Measurements from ENCODE around the gene PPM1H. TPM values are rescaled to one million over a fixed set of nuclear protein-coding genes. Genes with fewer than 3 reads are reported as not detected.

The PPM1H gene
- total RNA-seq, 1 experiment from 2014 or later, result 37.1 TPM

DNA sequence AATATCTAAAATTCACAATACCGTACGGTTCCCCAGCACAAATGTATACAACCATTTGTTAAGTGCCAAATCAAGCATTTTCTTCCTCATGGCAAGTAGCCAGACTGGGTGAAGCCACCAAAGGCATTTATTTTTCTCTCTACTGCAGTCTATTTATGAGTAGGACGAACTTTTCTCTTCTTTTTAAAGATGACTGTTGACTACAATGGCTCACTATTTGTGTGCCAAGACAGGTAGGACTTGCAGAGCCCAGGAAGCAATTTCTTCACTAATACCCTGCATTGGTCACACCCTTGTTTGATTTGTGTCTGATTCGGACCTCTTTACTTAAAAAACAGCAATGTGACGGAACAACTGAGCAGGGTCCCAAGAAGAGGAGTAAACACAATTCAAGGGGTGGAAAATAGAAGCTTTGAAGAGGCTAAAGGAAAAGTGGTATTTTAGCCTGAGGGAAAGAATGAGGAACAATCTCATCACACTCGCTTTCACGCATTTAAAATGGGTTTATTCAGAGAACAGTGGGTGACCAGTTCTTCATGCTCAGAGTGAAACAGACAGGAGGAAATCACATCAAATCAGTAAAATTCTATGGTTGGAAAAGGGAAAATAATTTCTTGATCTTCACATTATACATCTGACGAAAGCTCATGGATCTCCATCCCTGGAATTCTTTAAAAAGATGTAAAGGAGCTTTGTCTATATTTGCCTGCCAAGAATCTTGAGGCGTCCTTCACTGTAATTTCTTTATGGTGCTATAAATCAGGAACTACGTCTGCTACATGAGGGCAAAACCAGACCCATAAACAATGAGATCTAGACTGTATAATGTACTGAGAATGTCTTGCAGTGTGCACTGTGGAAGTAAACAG lies 183.8 kb downstream of the PPM1H start (continued):
- TF ChIP-seq, protein P1, sequence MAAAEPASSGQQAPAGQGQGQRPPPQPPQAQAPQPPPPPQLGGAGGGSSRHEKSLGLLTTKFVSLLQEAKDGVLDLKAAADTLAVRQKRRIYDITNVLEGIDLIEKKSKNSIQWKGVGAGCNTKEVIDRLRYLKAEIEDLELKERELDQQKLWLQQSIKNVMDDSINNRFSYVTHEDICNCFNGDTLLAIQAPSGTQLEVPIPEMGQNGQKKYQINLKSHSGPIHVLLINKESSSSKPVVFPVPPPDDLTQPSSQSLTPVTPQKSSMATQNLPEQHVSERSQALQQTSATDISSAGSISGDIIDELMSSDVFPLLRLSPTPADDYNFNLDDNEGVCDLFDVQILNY (CRISPR knock-in tag; IDR thresholded peaks at IDR 0.05), result no peak
- TF ChIP-seq ZBTB21 (CRISPR knock-in tag; IDR thresholded peaks at IDR 0.05; ENCODE audit: borderline replicate concordance) (no peak), TEAD1 (CRISPR knock-in tag; IDR thresholded peaks at IDR 0.05) (no peak), TEAD4 (CRISPR knock-in tag; IDR thresholded peaks at IDR 0.05) (no peak)
- TF ChIP-seq, protein P2, sequence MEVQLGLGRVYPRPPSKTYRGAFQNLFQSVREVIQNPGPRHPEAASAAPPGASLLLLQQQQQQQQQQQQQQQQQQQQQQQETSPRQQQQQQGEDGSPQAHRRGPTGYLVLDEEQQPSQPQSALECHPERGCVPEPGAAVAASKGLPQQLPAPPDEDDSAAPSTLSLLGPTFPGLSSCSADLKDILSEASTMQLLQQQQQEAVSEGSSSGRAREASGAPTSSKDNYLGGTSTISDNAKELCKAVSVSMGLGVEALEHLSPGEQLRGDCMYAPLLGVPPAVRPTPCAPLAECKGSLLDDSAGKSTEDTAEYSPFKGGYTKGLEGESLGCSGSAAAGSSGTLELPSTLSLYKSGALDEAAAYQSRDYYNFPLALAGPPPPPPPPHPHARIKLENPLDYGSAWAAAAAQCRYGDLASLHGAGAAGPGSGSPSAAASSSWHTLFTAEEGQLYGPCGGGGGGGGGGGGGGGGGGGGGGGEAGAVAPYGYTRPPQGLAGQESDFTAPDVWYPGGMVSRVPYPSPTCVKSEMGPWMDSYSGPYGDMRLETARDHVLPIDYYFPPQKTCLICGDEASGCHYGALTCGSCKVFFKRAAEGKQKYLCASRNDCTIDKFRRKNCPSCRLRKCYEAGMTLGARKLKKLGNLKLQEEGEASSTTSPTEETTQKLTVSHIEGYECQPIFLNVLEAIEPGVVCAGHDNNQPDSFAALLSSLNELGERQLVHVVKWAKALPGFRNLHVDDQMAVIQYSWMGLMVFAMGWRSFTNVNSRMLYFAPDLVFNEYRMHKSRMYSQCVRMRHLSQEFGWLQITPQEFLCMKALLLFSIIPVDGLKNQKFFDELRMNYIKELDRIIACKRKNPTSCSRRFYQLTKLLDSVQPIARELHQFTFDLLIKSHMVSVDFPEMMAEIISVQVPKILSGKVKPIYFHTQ (CRISPR knock-in tag; IDR thresholded peaks at IDR 0.05), result no peak
- TF ChIP-seq, protein P3, sequence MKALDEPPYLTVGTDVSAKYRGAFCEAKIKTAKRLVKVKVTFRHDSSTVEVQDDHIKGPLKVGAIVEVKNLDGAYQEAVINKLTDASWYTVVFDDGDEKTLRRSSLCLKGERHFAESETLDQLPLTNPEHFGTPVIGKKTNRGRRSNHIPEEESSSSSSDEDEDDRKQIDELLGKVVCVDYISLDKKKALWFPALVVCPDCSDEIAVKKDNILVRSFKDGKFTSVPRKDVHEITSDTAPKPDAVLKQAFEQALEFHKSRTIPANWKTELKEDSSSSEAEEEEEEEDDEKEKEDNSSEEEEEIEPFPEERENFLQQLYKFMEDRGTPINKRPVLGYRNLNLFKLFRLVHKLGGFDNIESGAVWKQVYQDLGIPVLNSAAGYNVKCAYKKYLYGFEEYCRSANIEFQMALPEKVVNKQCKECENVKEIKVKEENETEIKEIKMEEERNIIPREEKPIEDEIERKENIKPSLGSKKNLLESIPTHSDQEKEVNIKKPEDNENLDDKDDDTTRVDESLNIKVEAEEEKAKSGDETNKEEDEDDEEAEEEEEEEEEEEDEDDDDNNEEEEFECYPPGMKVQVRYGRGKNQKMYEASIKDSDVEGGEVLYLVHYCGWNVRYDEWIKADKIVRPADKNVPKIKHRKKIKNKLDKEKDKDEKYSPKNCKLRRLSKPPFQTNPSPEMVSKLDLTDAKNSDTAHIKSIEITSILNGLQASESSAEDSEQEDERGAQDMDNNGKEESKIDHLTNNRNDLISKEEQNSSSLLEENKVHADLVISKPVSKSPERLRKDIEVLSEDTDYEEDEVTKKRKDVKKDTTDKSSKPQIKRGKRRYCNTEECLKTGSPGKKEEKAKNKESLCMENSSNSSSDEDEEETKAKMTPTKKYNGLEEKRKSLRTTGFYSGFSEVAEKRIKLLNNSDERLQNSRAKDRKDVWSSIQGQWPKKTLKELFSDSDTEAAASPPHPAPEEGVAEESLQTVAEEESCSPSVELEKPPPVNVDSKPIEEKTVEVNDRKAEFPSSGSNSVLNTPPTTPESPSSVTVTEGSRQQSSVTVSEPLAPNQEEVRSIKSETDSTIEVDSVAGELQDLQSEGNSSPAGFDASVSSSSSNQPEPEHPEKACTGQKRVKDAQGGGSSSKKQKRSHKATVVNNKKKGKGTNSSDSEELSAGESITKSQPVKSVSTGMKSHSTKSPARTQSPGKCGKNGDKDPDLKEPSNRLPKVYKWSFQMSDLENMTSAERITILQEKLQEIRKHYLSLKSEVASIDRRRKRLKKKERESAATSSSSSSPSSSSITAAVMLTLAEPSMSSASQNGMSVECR (CRISPR knock-in tag; IDR thresholded peaks at IDR 0.05; ENCODE audit: borderline replicate concordance), result no peak

DNA sequence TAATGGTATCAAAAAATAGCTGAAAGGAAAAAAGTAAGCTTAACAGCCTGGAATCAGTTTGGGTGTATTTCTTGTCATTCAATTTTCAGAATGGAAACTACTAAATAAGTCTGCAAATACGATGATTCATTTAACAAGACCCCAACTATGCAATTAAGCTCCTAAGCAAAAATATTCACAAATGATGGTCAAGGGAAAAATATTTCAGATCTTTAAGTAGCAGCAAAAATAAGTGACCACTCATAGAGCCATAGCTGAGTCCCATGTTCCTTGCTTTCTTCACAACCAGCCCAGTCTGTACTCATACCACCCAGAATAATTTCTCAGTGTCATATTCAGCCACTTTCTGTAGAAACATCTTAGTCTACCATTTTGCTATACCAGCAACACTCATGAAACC lies 185.4 kb downstream of the PPM1H start:
- Mint-ChIP-seq H3K36me3 (peaks cover 5% of the 10 kb centered on the region), H3K27ac (no peak overlapping the region), H3K4me3 (no peak overlapping the region), H3K27me3 (ENCODE audit: low read depth) (no peaks in the 10 kb centered on the region; the same call in 1 of the 2 replicates), H3K4me1 (peaks cover 16% of the 10 kb centered on the region), H3K9me3 (no peaks in the 10 kb centered on the region)
- no peak for DNase-seq (ENCODE audit: low spot score)
- TF ChIP-seq TCF7 (CRISPR knock-in tag; IDR thresholded peaks at IDR 0.05; ENCODE audit: low read depth), result no peak
- TF ChIP-seq, protein P4, sequence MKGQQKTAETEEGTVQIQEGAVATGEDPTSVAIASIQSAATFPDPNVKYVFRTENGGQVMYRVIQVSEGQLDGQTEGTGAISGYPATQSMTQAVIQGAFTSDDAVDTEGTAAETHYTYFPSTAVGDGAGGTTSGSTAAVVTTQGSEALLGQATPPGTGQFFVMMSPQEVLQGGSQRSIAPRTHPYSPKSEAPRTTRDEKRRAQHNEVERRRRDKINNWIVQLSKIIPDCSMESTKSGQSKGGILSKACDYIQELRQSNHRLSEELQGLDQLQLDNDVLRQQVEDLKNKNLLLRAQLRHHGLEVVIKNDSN (CRISPR knock-in tag; IDR thresholded peaks at IDR 0.05), result no peak
- TF ChIP-seq, protein P5, sequence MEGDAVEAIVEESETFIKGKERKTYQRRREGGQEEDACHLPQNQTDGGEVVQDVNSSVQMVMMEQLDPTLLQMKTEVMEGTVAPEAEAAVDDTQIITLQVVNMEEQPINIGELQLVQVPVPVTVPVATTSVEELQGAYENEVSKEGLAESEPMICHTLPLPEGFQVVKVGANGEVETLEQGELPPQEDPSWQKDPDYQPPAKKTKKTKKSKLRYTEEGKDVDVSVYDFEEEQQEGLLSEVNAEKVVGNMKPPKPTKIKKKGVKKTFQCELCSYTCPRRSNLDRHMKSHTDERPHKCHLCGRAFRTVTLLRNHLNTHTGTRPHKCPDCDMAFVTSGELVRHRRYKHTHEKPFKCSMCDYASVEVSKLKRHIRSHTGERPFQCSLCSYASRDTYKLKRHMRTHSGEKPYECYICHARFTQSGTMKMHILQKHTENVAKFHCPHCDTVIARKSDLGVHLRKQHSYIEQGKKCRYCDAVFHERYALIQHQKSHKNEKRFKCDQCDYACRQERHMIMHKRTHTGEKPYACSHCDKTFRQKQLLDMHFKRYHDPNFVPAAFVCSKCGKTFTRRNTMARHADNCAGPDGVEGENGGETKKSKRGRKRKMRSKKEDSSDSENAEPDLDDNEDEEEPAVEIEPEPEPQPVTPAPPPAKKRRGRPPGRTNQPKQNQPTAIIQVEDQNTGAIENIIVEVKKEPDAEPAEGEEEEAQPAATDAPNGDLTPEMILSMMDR (IDR thresholded peaks at IDR 0.05), result no peak
- TF ChIP-seq NFYB (CRISPR knock-in tag; conservative IDR thresholded peaks at IDR 0.05; ENCODE audit: low read depth), result no peak
- no peak for TF ChIP-seq CBFB (CRISPR knock-in tag; IDR thresholded peaks at IDR 0.05; ENCODE audit: low read depth)
- no peak for TF ChIP-seq GTF2I (CRISPR knock-in tag; conservative IDR thresholded peaks at IDR 0.05)
- TF ChIP-seq ZNF416 (CRISPR knock-in tag; IDR thresholded peaks at IDR 0.05), result no peak
- TF ChIP-seq ZNF138 (CRISPR knock-in tag; conservative IDR thresholded peaks at IDR 0.05), result no peak
- TF ChIP-seq ETV6 (CRISPR knock-in tag; IDR thresholded peaks at IDR 0.05), result no peak
- TF ChIP-seq CREM (CRISPR knock-in tag; IDR thresholded peaks at IDR 0.05), result no peak
- TF ChIP-seq, protein P6, sequence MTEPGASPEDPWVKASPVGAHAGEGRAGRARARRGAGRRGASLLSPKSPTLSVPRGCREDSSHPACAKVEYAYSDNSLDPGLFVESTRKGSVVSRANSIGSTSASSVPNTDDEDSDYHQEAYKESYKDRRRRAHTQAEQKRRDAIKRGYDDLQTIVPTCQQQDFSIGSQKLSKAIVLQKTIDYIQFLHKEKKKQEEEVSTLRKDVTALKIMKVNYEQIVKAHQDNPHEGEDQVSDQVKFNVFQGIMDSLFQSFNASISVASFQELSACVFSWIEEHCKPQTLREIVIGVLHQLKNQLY (CRISPR knock-in tag; IDR thresholded peaks at IDR 0.05), result no peak
- no peak for ATAC-seq
- ChIA-PET CTCF (interaction anchor here (0.5 kb wide), 1 partner anchor 85 kb away, joined by 3 read pairs; no protein-coding TSS in a partner anchor), POLR2A (no interaction called here)

Data from WTC11 (cell line).